Body of pancreas (tissue), 4 donors: ENCODE data around the gene ENTPD7. TPM values are rescaled to one million over a fixed set of nuclear protein-coding genes. Genes with fewer than 3 reads are reported as not detected.

ENCODE experiments used
- ATAC-seq: fragments of 150-250 bp; one replicate; pipeline ENCODE4 v1.9.1; 2016
- DNase-seq, 4 donors: peaks; one replicate each; pipeline ENCODE4 v3.0.0-alpha.2; 2019
- H3K27ac ChIP-seq, 4 donors: fragments of 200-600 bp; sonication (generic); 1 replicate in 3 of 4; 2 replicates in 1 of 4; pipeline versions ENCODE4 v1.5.1 to v1.6.1; 2016 to 2019; ENCODE audit warnings: mild to moderate bottlenecking in 1 of 4, mixed read lengths in 1 of 4, moderate library complexity in 1 of 4
- H3K27me3 ChIP-seq, 2 donors: fragments of 200-600 bp; sonication (generic); one replicate each; pipeline ENCODE4 v1.6.0; 2016; ENCODE audit warnings: mild to moderate bottlenecking in 1 of 2
- H3K36me3 ChIP-seq, 2 donors: fragments of 200-600 bp; sonication (generic); replicated peaks in 1 of 2; 2 replicates each; pipeline ENCODE4 v1.5.1; 2016; ENCODE audit warnings: low read depth in 2 of 2; ENCODE audit not compliant: insufficient read depth in 1 of 2
- H3K4me1 ChIP-seq: fragments of 200-600 bp; sonication (generic); one replicate; pipeline ENCODE4 v1.6.0; 2016
- H3K4me3 ChIP-seq, 2 donors: fragments of 200-600 bp; sonication (generic); 1 replicate in 1 of 2; 2 replicates in 1 of 2; pipeline ENCODE4 v1.5.1; 2016 to 2019
- H3K9me3 ChIP-seq, 3 donors: fragments of 200-600 bp; sonication (generic); 1 replicate in 2 of 3; 2 replicates in 1 of 3; pipeline ENCODE4 v1.5.1; 2016
- CTCF ChIP-seq, 7 experiments: fragments of 450-650 bp in 4 of 7; fragments of 200-600 bp in 3 of 7; sonication (generic) in 3 of 7; IDR thresholded peaks; one replicate each; pipeline ENCODE4 v1.5.1; 2016 to 2019; ENCODE audit warnings: antibody characterized with exemption in 7 of 7
- POLR2A ChIP-seq, 3 donors: fragments of 450-650 bp; IDR thresholded peaks; one replicate each; pipeline ENCODE4 v1.6.1; 2016; ENCODE audit warnings: antibody characterized with exemption in 3 of 3, mild to moderate bottlenecking in 2 of 3
- WGBS, 2 donors: methylation state at CpG; one replicate each; pipeline ENCODE4 v1.1.5; 2017; 5-methylcytosine and 5-hydroxymethylcytosine counted together
- intact Hi-C: fragments of 100-400 bp; cut with DNase I; formaldehyde crosslinking; loops from one replicate; pipeline ENCODE4 v1.15.1; 2023
- total RNA-seq, 2 donors: library from RNA; depleted of rRNA; stranded (reverse); fragments of >200 nt; gene quantifications; one replicate each; pipeline ENCODE4 v1.1.0, GENCODE V29; 2016

The ENTPD7 gene
- total RNA-seq, 2 donors from 2014 or later: 9.3 to 17.1 TPM

GRCh38 chr10:99698504-99699080, 39.3 kb downstream of the ENTPD7 start:
- 48 to 66% methylated on average over 8 of the region's 8 CpGs for WGBS, 2 donors
- Histone ChIP-seq H3K9me3 (no peaks in the 10 kb centered on the region), H3K27ac (peak overlapping the region in 3 of 4 donors; percentile 15 to 20 (median 19)), H3K4me1 (peaks cover 12% of the 10 kb centered on the region), H3K36me3 (peaks cover 0 to 20% of the 10 kb centered on the region in 2 donors), H3K4me3 (no peak overlapping the region), H3K27me3 (no peaks in the 10 kb centered on the region)
- TF ChIP-seq CTCF (IDR thresholded peaks at IDR 0.05): peak in 4 of 7 experiments; percentile 15 to 37 (median 17)
- no peak for TF ChIP-seq POLR2A (IDR thresholded peaks at IDR 0.05)
- ATAC-seq (peak; percentile 86), DNase-seq (peak; percentile 36 to 63 (median 58))
- intact Hi-C loops: no loop called here

GRCh38 chr10:99700649-99701048, 41.3 kb downstream of the ENTPD7 start:
- H3K27ac ChIP-seq: no peak overlapping the region
- ATAC-seq (no peak), DNase-seq (no peak)
- TF ChIP-seq CTCF (IDR thresholded peaks at IDR 0.05) (no peak), POLR2A (IDR thresholded peaks at IDR 0.05) (no peak)
- H3K4me1 ChIP-seq: peaks cover 12% of the 10 kb centered on the region
- no peaks in the 10 kb centered on the region for H3K27me3 ChIP-seq
- no peak overlapping the region for H3K4me3 ChIP-seq
- H3K9me3 ChIP-seq: no peaks in the 10 kb centered on the region
- H3K36me3 ChIP-seq: peaks cover 8 to 26% of the 10 kb centered on the region in 2 donors
- intact Hi-C loops: no loop called here
- WGBS, 2 donors: 86 to 94% methylated on average over 4 of the region's 4 CpGs

DNA sequence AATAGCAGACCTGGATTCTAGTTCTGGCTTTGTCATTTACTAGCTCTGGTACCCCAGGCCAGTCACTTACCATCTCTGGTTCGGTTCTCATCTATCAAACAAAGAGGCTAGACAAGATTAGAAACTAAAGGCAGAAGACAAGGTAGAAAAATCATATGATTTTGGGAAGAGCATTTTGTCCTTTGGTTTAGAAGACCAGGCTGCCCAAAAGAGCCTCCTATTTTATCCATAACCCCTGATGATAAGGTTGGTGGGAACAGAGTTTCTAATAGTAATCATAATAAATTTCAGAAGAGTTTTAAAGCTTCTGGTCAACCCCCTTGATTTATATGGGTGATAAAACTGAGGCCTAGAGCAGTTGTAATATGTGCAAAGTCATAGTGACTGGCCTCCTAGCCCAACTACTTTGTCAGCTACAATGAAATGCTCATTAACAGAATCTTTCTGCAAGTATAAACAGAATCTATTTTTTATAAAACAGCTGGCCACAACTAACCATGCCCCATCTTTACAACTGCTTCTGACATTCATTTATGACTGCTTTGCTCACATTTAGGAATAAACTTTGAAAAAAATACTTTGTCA, 49.2 kb downstream of the ENTPD7 start:
- H3K4me3 ChIP-seq: no peak overlapping the region
- no peak overlapping the region for H3K27ac ChIP-seq
- no peaks in the 10 kb centered on the region for H3K4me1 ChIP-seq
- TF ChIP-seq POLR2A (IDR thresholded peaks at IDR 0.05) (no peak), CTCF (IDR thresholded peaks at IDR 0.05) (no peak)
- ATAC-seq (no peak), DNase-seq (no peak)
- H3K36me3 ChIP-seq: peaks cover 8 to 12% of the 10 kb centered on the region in 2 donors
- no peaks in the 10 kb centered on the region for H3K9me3 ChIP-seq
- 74 to 77% methylated on average over 1 of the region's 1 CpG for WGBS, 2 donors
- intact Hi-C loops: no loop called here
- no peaks in the 10 kb centered on the region for H3K27me3 ChIP-seq

DNA sequence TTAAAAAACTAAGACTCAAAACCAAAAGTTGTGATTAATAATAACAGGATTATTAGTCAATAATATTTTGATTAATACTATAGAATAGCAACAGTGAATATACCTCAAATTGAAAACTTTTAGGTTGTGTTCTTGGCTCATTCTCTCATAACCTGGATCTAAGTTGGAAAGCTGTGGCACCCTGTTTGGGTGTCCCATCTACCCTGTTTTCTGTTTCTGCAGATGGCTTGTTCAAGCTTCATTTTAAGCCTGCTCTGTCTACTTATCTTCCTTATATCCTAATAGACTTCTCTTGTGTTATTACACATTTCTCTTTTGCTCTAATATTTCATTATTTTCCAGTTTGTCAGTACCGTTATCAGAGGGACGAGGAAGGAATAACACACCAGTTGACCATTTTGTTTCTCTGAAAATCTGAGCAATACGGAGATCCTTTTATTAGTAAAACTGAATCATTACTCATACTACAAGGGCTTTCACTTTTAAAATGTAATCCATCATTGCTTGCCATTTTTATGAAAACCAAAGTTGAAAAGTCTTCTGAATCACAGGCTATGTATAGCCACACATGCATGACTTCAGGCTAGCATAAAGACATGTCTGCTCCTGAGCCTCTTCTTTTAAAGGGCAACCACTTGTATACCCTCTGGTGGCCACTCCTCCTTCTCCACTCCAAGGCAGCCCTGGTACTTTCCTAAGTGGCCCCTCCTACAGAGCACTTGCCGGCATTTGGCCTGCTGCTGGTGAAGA, 50.3 kb downstream of the ENTPD7 start:
- WGBS, 2 donors: 58 to 65% methylated on average over 4 of the region's 4 CpGs
- no peak for TF ChIP-seq CTCF (IDR thresholded peaks at IDR 0.05)
- TF ChIP-seq POLR2A (IDR thresholded peaks at IDR 0.05): no peak
- Histone ChIP-seq H3K36me3 (peaks cover 4 to 10% of the 10 kb centered on the region in 2 donors), H3K4me1 (no peaks in the 10 kb centered on the region), H3K27ac (no peak overlapping the region), H3K27me3 (no peaks in the 10 kb centered on the region), H3K4me3 (no peak overlapping the region), H3K9me3 (no peaks in the 10 kb centered on the region)
- intact Hi-C loops: loop anchor here (10.0 kb wide), 1 partner anchor 265 kb away; no protein-coding TSS in a partner anchor
- ATAC-seq (no peak), DNase-seq (no peak)
